Transverse colon (tissue), 4 donors: ENCODE measurements around the gene KCTD17. TPM values are rescaled to one million over a fixed set of nuclear protein-coding genes. Genes with fewer than 3 reads are reported as not detected.

Source experiments
- DNase-seq: peaks from one replicate; pipeline ENCODE4 v3.0.0-alpha.2; 2019
- H3K27ac ChIP-seq, 4 donors: fragments of 200-600 bp; sonication (generic); 2 replicates each; pipeline ENCODE4 v1.5.1; 2016 to 2018; ENCODE audit warnings: inconsistent platforms in 4 of 4
- H3K27me3 ChIP-seq: fragments of 200-600 bp; sonication (generic); 2 replicates; pipeline ENCODE4 v1.5.1; 2017; ENCODE audit warnings: inconsistent platforms
- H3K36me3 ChIP-seq, 4 donors: fragments of 200-600 bp; sonication (generic); 2 replicates each; pipeline ENCODE4 v1.5.1; 2017 to 2019; ENCODE audit warnings: inconsistent platforms in 4 of 4
- H3K4me1 ChIP-seq, 4 donors: fragments of 200-600 bp; sonication (generic); 2 replicates each; pipeline ENCODE4 v1.5.1; 2017 to 2020; ENCODE audit warnings: inconsistent platforms in 4 of 4
- H3K4me3 ChIP-seq, 4 donors: fragments of 200-600 bp; sonication (generic); 1 replicate in 1 of 4; 2 replicates in 3 of 4; pipeline versions ENCODE4 v1.5.1 to v1.6.1; 2017 to 2019; ENCODE audit warnings: inconsistent platforms in 4 of 4
- H3K9me3 ChIP-seq, 2 donors: fragments of 200-600 bp; sonication (generic); 2 replicates each; pipeline ENCODE4 v1.5.1; 2017 to 2019; ENCODE audit warnings: inconsistent platforms in 2 of 2
- CTCF ChIP-seq, 5 experiments: fragments of 200-600 bp in 3 of 5; fragments of 450-650 bp in 2 of 5; sonication (generic) in 3 of 5; IDR thresholded peaks; 1 replicate in 2 of 5; 2 replicates in 3 of 5; pipeline ENCODE4 v1.5.1; 2016 to 2017; ENCODE audit warnings: antibody characterized with exemption in 5 of 5, inconsistent platforms in 3 of 5, mild to moderate bottlenecking in 2 of 5, moderate library complexity in 1 of 5
- EP300 ChIP-seq: sonication (generic); formaldehyde crosslinking; IDR thresholded peaks from one replicate; pipeline ENCODE4 v1.6.1; 2017; ENCODE audit warnings: antibody characterized with exemption, low read depth
- POLR2A ChIP-seq: fragments of 450-650 bp; IDR thresholded peaks from one replicate; pipeline ENCODE4 v1.6.1; 2016; ENCODE audit warnings: antibody characterized with exemption, mild to moderate bottlenecking, moderate library complexity
- POLR2AphosphoS5 ChIP-seq, 3 donors: sonication (generic); formaldehyde crosslinking; IDR thresholded peaks; one replicate each; pipeline ENCODE4 v1.6.1; 2016; ENCODE audit warnings: antibody characterized with exemption in 3 of 3
- WGBS, 2 donors: methylation state at CpG; one replicate each; pipeline ENCODE4 v1.1.5; 2018; ENCODE audit warnings: low coverage in 1 of 2; 5-methylcytosine and 5-hydroxymethylcytosine counted together
- in situ Hi-C, 4 donors: fragments of 200-750 bp; cut with MboI; loops; one replicate each; pipeline versions ENCODE4 v1.15.0 to v1.15.1; 2017; ENCODE audit warnings: low sequenced_read_pairs in 3 of 4, low pct_ligation_motif_present in 1 of 4, low pct_unique_long_range_greater_than_20kb in 1 of 4
- intact Hi-C: fragments of 100-400 bp; cut with DNase I; formaldehyde crosslinking; loops from one replicate; pipeline ENCODE4 v1.15.1; 2023; ENCODE audit warnings: low total_unique reads
- total RNA-seq, 4 donors: library from RNA; depleted of rRNA; stranded (reverse); fragments of >200 nt; gene quantifications; one replicate each; pipeline ENCODE4 v1.1.0, GENCODE V29; 2016

Gene KCTD17
- total RNA-seq, 4 donors from 2014 or later = 11.2 to 61.3 (median 35.1) TPM

- in situ Hi-C loops = loop anchor here in 1 of 4 donors (10.0 kb wide), 1 partner anchor 132 kb away; no protein-coding TSS in a partner anchor
- Histone ChIP-seq H3K4me3 (no peak overlapping the region), H3K27me3 (peaks cover 51% of the 10 kb centered on the region), H3K27ac (no peak overlapping the region), H3K36me3 (no peaks in the 10 kb centered on the region), H3K4me1 (peaks cover 0 to 7% (median 2%) of the 10 kb centered on the region in 4 donors), H3K9me3 (no peaks in the 10 kb centered on the region)
- 88 to 90% methylated on average over 8 of the region's 8 CpGs for WGBS, 2 donors
- no peak for TF ChIP-seq POLR2AphosphoS5 (IDR thresholded peaks at IDR 0.05)
- no peak for TF ChIP-seq POLR2A
- TF ChIP-seq EP300 = no peak
- no peak for TF ChIP-seq CTCF (IDR thresholded peaks at IDR 0.05)
- DNase-seq = no peak
- intact Hi-C loops = no loop called here
Measured at GRCh38 chr22:37072673-37073072, 21.1 kb downstream of the KCTD17 start.

- WGBS, 2 donors = 73 to 78% methylated on average over 4 to 16 of the region's 16 CpGs
- H3K4me1 ChIP-seq = no peaks in the 10 kb centered on the region
- in situ Hi-C loops = loop anchor here in 1 of 4 donors (10.0 kb wide), 1 partner anchor 130 kb away; no protein-coding TSS in a partner anchor
- intact Hi-C loops = no loop called here
- H3K4me3 ChIP-seq = no peak overlapping the region
- H3K9me3 ChIP-seq = no peaks in the 10 kb centered on the region
- H3K36me3 ChIP-seq = no peaks in the 10 kb centered on the region
- TF ChIP-seq POLR2AphosphoS5 (IDR thresholded peaks at IDR 0.05) = no peak
- TF ChIP-seq CTCF (IDR thresholded peaks at IDR 0.05) = no peak
- no peak for TF ChIP-seq POLR2A
- no peak for TF ChIP-seq EP300
- H3K27ac ChIP-seq = no peak overlapping the region
- peaks cover 32% of the 10 kb centered on the region for H3K27me3 ChIP-seq
- DNase-seq = no peak
Measured at GRCh38 chr22:37074537-37074936, 23.0 kb downstream of the KCTD17 start.

- H3K4me3 ChIP-seq = no peak overlapping the region
- H3K27ac ChIP-seq = no peak overlapping the region
- DNase-seq = no peak
- intact Hi-C loops = no loop called here
- H3K27me3 ChIP-seq = peaks cover 27% of the 10 kb centered on the region
- TF ChIP-seq POLR2A = no peak
- no peak for TF ChIP-seq CTCF (IDR thresholded peaks at IDR 0.05)
- no peak for TF ChIP-seq POLR2AphosphoS5 (IDR thresholded peaks at IDR 0.05)
- no peak for TF ChIP-seq EP300
- H3K9me3 ChIP-seq = no peaks in the 10 kb centered on the region
- H3K36me3 ChIP-seq = no peaks in the 10 kb centered on the region
- in situ Hi-C loops = loop anchor here in 1 of 4 donors (10.0 kb wide), 1 partner anchor 130 kb away; no protein-coding TSS in a partner anchor
- WGBS, 2 donors = 52% methylated on average over 9 of the region's 17 CpGs; no CpG with 5 or more reads in 1 of the 2 donors
- H3K4me1 ChIP-seq = no peaks in the 10 kb centered on the region
Measured at GRCh38 chr22:37075046-37075445, 23.5 kb downstream of the KCTD17 start.

GRCh38 chr22:37075822-37076433 is 24.4 kb downstream of the KCTD17 start:
- H3K27me3 ChIP-seq = peaks cover 18% of the 10 kb centered on the region
- in situ Hi-C loops = loop anchor here in 1 of 4 donors (10.0 kb wide), 1 partner anchor 129 kb away; no protein-coding TSS in a partner anchor
- no peaks in the 10 kb centered on the region for H3K4me1 ChIP-seq

More at GRCh38 chr22:37075822-37076433, 24.4 kb downstream of the KCTD17 start:
- Histone ChIP-seq H3K4me3 (no peak overlapping the region), H3K9me3 (no peaks in the 10 kb centered on the region), H3K27ac (no peak overlapping the region), H3K36me3 (no peaks in the 10 kb centered on the region)
- intact Hi-C loops = no loop called here
- DNase-seq = no peak
- TF ChIP-seq EP300 = no peak
- TF ChIP-seq POLR2A = no peak
- no peak for TF ChIP-seq CTCF (IDR thresholded peaks at IDR 0.05)
- TF ChIP-seq POLR2AphosphoS5 (IDR thresholded peaks at IDR 0.05) = no peak
- 77 to 94% methylated on average over 5 to 9 of the region's 9 CpGs for WGBS, 2 donors
